ENCODE data around the gene DLG2.

Gene DLG2

DNA sequence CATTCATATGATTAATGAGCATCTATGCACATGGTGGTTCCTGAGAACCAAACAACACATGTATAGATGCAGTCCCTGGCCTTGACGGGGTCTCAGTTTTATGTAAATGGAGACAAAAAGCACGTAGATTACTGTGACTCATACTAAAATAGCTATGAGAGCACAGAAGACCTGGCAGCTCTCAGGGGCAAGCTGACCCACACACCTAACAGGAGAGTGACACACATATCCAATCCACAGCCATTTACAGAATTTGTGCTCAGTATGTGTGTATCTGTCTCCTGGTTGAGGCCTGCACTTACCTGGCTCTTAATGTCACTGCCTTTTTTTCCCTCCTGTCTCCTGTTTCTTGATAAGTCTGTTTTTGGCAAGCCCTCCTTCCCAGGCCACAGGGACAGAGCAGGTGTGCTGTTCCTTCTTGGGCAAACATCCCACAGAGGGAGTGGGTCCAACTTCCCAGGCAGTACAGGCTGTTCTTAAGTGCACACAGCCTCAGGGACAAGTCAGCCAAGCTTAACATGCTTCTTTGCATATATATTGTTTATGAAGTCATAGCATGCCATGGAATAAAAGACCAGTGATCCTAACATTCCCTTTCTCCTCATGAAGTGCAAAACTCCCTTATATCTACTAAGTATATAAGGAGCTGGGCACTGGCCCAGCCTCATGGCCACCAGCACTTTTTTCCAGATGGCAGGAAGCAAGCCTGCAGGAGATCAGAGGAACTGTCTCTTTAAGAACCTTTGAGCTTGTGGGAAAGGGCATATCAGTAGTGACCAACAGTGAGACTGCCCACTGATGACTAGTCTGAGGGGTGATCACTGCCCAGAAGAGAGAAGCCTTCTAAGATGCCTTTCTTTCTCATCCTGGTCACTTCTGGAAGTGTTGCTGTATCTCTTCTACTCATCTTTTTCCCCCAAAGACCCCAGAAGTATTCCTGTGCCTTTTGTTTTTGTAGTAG lies 2216.3 kb downstream of the DLG2 start:
- no peak for DNase-seq (ENCODE audit: low read depth)
- TF ChIP-seq, protein P1, sequence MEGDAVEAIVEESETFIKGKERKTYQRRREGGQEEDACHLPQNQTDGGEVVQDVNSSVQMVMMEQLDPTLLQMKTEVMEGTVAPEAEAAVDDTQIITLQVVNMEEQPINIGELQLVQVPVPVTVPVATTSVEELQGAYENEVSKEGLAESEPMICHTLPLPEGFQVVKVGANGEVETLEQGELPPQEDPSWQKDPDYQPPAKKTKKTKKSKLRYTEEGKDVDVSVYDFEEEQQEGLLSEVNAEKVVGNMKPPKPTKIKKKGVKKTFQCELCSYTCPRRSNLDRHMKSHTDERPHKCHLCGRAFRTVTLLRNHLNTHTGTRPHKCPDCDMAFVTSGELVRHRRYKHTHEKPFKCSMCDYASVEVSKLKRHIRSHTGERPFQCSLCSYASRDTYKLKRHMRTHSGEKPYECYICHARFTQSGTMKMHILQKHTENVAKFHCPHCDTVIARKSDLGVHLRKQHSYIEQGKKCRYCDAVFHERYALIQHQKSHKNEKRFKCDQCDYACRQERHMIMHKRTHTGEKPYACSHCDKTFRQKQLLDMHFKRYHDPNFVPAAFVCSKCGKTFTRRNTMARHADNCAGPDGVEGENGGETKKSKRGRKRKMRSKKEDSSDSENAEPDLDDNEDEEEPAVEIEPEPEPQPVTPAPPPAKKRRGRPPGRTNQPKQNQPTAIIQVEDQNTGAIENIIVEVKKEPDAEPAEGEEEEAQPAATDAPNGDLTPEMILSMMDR (IDR thresholded peaks at IDR 0.05; ENCODE audit: low read length, missing control alignments), result no peak

DNA sequence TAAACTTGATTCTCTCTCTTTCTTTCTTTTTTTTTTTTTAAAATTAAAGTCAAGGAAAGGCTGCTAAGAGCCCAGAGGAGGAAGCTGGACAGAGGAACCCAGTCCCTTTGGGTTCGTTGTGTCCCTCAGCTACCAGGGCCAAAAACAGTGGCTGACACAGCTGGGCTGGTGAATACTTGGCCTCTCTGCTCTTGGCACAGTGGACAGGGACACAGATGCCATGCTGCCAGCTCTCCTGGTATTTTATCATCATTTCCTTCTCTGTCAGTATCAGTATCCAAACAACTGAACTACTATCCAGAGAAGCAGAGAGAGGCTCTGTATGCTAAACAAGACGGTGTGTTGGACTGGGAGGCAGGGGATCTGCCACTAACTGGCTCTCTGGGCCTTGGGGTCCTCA lies 2217.3 kb downstream of the DLG2 start:
- TF ChIP-seq, protein P1 (IDR thresholded peaks at IDR 0.05; ENCODE audit: low read length, missing control alignments), result no peak
- no peak overlapping the region for H3K4me3 ChIP-seq (replicated peaks; ENCODE audit: low read depth, low read length)
- no peak for DNase-seq (ENCODE audit: low read depth)

More for the DNA sequence above, 2216.3 kb downstream of the DLG2 start:
- H3K4me3 ChIP-seq (replicated peaks; ENCODE audit: low read depth, low read length), result no peak overlapping the region

DNA sequence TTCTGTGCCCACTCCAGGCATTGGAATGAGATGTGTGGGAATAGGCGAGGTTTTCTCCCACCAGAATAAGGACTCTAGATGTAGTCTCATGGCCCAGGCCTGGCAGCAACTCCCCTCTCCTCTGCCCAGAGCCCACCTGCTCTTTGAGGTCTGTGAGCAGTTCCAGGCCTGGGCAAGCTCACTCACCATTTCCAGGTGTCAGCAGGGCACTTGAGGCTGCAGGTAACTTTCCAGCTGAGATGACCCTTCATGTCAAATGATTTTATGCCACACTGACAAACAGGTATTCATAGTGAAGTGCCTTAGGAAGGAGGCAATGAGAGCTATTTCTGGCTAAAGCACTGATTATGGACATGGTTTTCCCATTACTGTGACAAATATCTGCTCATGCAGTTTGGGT lies 2217.7 kb downstream of the DLG2 start:
- no peak for DNase-seq (ENCODE audit: low read depth)
- H3K4me3 ChIP-seq (replicated peaks; ENCODE audit: low read depth, low read length), result no peak overlapping the region
- TF ChIP-seq, protein P1 (IDR thresholded peaks at IDR 0.05; ENCODE audit: low read length, missing control alignments), result no peak

DNA sequence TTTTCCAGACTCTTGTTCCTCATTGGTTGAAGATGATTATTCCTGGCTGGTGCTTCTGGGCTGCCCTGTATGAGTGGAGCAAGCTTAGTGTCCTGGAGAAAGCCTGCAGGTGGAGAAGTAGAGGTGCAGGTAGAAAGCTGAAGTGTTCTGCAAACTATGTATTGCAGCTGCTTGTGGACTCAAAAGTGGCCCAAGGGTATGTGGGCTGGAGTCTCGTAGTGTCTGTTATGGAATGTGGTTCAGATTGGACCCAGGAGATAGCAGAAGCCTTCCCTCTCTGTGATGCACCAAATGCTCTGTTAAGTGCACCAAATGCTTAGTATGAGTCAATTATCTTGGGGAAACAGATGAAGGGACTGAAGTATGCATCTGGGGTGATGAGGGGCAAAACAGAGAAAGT lies 2218.2 kb downstream of the DLG2 start:
- no peak overlapping the region for H3K4me3 ChIP-seq (replicated peaks; ENCODE audit: low read depth, low read length)
- TF ChIP-seq, protein P1 (IDR thresholded peaks at IDR 0.05; ENCODE audit: low read length, missing control alignments), result no peak
- no peak for DNase-seq (ENCODE audit: low read depth)
